ENCODE data around the gene RGSL1.

- TF ChIP-seq CTCF (IDR thresholded peaks at IDR 0.05) (no peak), POLR2A (IDR thresholded peaks at IDR 0.05) (no peak)
Measured at GRCh38 chr1:182525342-182525741, 75.4 kb downstream of the RGSL1 start.
